GM20431 (cell line): ENCODE data around the gene TADA2A.
"Not testable (repeated sequence)": the region's sequence is repeated elsewhere in the genome, so short reads cannot be mapped to it uniquely, and the experiment has no call there.

ENCODE experiments used
- in situ Hi-C: fragments of 300-500 bp; cut with MseI, MboI; formaldehyde crosslinking; loops from one replicate; pipeline ENCODE4 v1.15.0; 2020; ENCODE audit warnings: low sequenced_read_pairs; ENCODE audit not compliant: unreplicated experiment

The TADA2A gene

DNA sequence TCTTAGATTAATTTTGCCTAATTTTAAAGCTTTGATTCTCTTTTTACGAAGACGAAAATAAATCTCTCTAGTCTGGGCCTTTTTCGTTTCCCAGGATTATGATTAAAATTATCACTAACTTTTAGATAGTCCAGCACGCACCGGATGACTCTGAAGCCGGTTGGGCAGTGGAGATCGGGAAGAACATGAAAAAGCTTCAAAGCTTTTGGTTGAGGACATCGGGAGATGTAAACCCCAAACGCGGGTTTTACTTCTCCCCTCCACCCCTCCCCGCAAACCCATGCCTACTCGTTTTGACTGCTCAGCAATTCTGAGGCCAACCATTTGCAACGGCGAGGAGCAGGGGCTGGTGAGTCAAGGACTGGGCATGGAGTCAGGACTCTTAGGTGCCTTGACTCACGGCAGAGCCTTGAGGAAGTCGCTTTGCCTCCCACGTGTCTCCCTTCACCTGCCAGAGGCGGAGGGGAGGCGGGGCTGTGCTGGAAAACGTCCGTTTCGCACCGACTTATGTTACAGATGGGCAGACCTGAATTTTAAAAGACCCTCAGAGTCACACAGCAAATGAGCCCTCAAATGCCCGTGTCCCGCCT is 82.0 kb downstream of the TADA2A start:
- in situ Hi-C loops = no loop called here

GRCh38 chr17:37489197-37490001 is 82.7 kb downstream of the TADA2A start, which contains the start of gene DUSP14:
Gene DUSP14, plus strand, starts transcription at chr17:37489891. Its CDS starts 22,382 bp downstream, at chr17:37512273.
- in situ Hi-C loops = no loop called here

GRCh38 chr17:37490022-37490587 is 83.4 kb downstream of the TADA2A start:
- in situ Hi-C loops = no loop called here

DNA sequence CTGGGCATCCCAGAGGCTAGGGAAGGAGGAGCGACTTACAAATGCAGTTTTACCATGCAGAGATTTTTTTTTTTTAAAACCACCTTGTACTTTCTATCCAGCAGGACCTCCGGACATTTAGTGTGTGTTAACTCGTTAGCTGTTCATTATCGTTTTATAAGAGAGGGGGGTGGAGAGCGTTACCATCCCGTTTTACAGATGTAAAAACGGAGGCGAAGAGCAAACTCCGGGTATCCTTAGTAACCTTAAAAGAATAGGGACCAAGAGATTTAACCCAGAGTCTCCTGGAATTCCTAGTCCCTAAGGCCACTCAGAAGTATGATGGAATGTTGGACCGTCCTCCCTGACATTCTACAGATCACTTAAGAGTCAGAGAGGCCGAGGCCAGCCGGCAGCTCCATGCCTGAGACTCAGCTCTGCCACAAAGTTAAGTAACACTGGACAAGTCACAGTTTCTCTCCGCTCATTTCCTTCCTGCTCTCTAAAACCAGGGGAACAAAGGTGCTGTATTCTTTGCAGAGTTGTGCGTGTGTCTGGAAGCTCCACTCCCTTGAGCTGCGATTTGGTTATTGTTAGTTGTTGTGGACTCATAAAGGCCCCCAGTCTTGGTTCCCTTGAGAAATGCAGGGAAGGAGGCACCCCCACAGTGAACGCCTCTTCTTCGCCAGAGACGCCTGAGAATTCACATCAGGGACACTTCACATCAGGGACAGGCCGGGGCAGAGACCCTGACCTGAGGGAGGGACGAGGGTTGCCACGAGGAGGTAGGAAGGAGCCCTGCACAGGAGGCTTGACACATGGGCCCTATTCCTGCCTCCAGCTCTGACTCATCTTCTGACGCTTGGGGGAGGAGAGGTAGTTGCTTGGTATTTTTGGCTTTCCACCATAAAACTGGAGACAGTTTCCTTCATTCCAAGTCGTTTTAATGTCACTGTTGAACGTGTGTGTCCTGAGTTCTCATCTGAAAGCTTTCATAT is 84.2 kb downstream of the TADA2A start:
- in situ Hi-C loops = no loop called here

DNA sequence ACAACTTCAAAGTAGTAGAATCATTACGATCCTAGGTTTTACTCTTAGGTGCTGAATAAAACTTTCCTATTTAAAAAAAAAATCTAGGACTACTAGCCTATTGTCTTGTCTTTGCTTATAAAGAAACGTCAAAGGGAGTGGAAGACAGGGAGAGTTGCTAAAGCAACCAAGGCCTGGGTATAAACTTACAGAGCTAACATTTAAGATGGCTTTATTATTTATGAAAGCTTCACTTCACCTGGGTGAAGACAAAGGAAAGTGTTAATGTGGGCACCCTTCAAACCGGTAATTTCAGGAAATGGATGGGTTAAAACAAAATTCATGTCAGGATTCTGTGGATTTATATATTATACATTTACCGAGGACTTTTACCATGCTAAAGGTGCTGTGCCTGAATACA is 85.5 kb downstream of the TADA2A start:
- in situ Hi-C loops = no loop called here

DNA sequence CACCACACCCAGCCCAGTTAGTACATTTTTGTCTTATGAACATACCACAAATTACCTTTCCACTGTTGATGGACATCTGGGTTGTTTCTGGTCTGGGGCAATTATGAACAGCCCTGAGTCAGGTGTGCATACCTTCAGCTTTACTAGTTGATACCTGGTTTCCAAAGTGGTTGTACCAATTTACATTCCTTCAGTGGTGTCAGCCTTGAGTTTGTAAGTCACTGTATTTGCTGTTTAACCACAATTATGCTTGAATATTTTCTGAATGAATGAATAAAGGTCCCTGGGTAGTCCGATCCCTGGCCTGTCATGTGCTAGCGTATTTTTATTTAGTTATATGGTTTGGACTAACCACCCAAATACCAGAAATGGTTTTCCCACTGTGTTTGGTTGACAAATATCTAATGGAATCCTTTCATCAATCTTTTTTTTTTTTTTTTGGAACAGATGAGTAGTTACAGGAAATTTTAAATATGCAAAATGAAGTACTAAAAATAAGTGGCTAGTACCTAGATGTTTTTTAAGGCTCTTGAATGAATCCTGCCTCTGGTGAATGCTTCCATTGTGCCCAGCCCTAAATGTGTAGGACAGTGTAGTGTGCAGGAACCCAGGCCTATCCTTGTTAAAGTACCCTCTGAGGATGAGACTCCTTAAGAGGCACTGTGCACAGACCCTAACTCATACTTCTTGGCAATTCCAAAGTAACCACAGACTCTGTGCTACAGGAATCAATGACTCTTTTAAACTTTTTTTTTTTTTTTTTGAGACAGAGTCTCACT is 86.8 kb downstream of the TADA2A start:
- in situ Hi-C loops = no loop called here

DNA sequence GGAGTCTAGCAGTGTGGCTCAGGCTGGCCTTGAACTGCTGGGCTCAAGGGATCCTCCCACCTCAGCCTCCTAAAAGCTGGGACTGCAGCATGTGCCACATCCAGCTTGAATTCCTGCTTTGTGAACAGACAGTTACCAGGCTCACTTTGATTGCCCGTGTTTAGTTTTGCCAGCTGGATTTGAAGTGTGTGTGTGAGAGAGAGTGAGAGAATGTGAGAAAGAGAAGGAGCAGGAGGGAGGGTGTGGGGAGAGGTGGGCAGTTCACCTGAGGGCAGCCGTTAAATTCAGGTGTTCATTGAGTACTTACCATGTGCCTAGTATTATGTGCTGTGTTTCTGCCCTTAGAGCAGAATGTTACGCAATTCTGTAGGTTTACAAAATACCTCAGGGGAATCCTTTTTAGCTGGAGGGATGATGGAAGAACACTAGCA is 87.7 kb downstream of the TADA2A start:
- in situ Hi-C loops = no loop called here

GRCh38 chr17:37494971-37495370 is 88.3 kb downstream of the TADA2A start:
- in situ Hi-C loops = no loop called here

DNA sequence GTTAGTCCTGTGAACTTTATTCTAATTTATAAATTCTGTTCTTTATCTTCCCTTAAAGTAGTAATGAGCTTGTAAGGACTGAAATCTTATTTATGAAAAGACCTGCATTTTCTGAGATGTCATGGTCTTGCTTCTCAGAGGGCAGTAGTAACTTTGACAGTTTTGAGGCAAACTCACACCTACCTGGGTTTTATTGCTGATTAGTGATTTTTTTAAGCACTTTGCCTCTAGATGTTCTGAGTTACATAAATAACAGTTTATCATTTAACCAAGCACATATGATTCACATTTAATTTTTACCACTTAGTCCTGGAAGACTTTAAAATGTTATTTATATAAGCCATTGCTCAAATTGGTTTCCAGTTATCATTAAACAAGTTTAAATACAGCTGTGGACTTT is 93.7 kb downstream of the TADA2A start:
- in situ Hi-C loops = no loop called here

GRCh38 chr17:37502009-37502936 is 95.6 kb downstream of the TADA2A start:
- in situ Hi-C loops = no loop called here

DNA sequence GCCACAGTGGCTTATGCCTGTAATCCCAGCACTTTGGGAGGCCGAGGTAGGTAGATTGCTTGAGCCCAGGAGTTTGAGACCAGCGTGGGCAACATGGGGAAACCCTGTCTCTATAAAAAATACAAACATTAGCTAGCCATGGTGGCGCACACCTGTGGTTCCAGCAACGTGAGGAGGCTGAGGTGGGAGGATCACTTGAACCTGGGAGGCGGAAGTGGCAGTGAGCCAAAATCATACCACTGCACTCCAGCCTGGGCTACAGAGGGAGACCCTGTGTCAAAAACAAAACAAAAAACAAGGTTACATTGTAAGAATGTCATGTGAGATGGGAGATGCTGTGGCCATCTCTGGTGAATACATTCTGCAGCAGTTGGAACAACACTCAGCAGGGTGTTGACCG is 96.5 kb downstream of the TADA2A start:
- in situ Hi-C loops = no loop called here

GRCh38 chr17:37505333-37505732 is 98.6 kb downstream of the TADA2A start:
- in situ Hi-C loops = no loop called here

- in situ Hi-C loops = no loop called here
Observed at GRCh38 chr17:37506678-37507077, 100.0 kb downstream of the TADA2A start.

GRCh38 chr17:37507111-37507510 is 100.4 kb downstream of the TADA2A start:
- in situ Hi-C loops = no loop called here

DNA sequence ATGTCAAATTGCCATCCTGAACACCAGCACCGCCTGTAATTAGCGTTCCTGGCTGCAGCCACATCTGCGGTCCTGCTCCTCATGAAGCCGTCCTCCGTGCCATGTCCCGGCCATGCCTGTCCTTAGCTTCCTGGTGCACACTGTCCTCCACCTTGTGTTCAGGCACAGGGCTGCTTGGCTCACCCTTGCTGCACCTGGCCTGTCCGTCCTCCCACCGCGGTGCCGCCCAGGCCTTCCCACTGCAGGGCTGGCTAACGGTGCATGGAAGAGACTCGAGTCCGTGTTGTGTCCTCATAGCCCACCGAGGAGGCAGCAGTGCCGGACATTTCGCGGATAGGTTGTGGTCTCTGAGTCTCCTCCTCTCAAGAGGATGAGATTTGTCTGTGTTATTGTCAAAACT is 103.4 kb downstream of the TADA2A start:
- in situ Hi-C loops = no loop called here

GRCh38 chr17:37511642-37512041 is 105.0 kb downstream of the TADA2A start:
- in situ Hi-C loops = not testable (repeated sequence)

DNA sequence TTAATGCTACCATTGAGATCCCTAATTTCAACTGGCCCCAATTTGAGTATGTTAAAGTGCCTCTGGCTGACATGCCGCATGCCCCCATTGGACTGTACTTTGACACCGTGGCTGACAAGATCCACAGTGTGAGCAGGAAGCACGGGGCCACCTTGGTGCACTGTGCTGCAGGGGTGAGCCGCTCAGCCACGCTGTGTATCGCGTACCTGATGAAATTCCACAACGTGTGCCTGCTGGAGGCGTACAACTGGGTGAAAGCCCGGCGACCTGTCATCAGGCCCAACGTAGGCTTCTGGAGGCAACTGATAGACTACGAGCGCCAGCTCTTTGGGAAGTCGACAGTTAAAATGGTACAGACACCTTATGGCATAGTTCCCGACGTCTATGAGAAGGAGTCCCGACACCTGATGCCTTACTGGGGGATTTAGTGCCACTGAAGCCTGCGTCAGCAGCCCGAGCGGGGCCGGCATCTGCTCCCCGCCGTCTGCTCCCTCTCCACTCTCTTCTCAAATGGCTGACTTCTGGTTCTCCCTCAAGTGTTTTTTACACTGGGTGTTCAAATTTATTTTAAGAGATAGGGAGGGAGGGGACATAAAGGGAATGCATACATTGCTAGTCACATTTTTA is 105.9 kb downstream of the TADA2A start:
- in situ Hi-C loops = no loop called here

- in situ Hi-C loops = no loop called here
Observed at GRCh38 chr17:37513711-37514110, 107.0 kb downstream of the TADA2A start.
